GM12892 (cell line): ENCODE measurements around the gene KANSL3.

Experiments used
- POLR2A ChIP-seq: IDR thresholded peaks from 2 replicates; pipeline ENCODE4 v1.6.1; 2011; ENCODE audit warnings: low read depth, low read length, control low read depth
- POLR2AphosphoS5 ChIP-seq: IDR thresholded peaks from 2 replicates; pipeline ENCODE4 v1.6.1; 2011; ENCODE audit warnings: low read depth, low read length, control low read depth
- TAF1 ChIP-seq: IDR thresholded peaks from 2 replicates; pipeline ENCODE4 v1.6.1; 2011; ENCODE audit warnings: low read depth, mild to moderate bottlenecking, control low read depth, low read length, borderline replicate concordance

GRCh38 chr2:96568094-96568493 is 70.0 kb downstream of the KANSL3 start:
- TF ChIP-seq POLR2A (no peak), POLR2AphosphoS5 (no peak), TAF1 (no peak)
